HG03039 (cell line): ENCODE measurements around the gene EXD2.
"Not testable (repeated sequence)": the region's sequence is repeated elsewhere in the genome, so short reads cannot be mapped to it uniquely, and the experiment has no call there.

Source experiments
- ATAC-seq: cut with Tn5 transposase; IDR thresholded peaks from one replicate; pipeline ENCODE4 v1.9.1; 2021; ENCODE audit warnings: mild to moderate bottlenecking, moderate library complexity; ENCODE audit not compliant: unreplicated experiment

The EXD2 gene

DNA sequence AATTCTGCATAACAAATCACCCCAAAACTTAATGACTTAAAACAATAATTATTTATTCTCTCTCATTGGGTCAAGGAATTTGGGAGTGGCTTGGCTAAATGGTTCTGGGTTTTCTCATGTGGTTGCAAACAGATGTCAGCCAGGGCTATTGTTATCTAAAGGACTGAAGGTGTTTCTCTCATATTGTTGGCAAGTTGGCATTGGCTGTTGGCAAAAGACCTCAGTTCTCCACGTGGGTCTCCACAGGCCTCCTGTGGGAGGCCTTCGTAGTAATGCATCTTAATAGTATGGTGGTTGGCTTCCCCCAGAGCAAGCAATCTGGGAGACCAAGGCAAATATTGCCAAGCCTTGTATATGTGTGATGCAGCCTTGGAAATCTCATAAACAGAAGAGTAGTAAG lies 83.0 kb downstream of the EXD2 start:
- no peak for ATAC-seq

DNA sequence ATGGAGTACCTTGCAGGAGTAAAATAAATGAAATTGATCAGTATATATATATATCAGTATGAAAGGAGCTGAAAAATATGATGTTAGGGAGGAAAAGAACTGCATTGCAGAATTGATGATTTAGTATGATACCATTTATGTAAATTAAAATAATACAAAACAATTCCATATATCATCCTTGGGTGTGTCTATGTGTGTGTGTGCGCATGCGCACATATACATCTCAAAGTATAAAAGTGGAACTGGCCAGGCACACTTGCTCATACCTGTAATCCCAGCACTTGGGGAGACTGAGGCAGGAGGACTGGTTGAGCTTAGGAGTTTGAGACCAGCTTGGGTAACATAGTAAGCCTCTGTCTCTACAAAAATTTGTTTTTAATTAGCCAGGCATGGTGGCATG lies 84.0 kb downstream of the EXD2 start:
- no peak for ATAC-seq

DNA sequence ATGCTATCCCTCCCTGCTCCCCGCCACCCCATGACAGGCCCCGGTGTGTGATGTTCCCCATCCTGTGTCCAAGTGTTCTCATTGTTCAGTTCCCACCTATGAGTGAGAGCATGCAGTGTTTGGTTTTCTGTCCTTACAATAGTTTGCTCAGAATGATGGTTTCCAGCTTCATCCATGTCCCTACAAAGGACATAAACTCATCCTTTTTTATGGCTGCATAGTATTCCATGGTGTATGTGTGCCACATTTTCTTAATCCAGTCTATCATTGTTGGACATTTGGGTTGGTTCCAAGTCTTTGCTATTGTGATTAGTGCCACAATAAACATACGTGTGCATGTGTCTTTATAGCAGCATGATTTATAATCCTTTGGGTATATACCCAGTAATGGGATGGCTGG lies 86.1 kb downstream of the EXD2 start:
- not testable (repeated sequence) for ATAC-seq

DNA sequence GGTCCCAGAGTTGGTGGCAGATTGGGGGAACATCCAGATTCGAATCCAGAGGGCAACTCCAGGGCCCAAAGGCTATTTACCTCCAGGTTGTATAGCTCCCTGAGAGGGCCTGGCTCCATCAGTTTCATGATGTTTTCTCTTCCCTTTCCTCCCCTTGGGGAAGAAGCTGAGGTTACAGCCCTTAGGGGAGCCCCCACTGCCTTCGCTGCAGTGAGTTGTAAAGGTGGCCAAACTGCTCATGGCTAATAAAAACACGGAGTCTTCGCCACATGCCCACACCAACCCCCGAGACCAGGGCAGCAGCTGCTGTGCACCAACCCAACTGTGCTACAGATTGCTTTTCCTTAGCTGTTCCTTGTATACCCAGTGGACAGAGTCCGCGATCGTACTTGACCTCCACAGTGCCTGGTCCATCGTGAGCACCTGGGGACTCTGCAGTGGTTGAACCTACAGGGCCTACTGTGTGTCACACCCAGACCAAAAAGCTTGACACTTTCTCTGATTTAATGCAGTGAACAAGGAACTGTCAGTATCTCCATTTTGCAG lies 89.5 kb downstream of the EXD2 start:
- ATAC-seq = no peak

DNA sequence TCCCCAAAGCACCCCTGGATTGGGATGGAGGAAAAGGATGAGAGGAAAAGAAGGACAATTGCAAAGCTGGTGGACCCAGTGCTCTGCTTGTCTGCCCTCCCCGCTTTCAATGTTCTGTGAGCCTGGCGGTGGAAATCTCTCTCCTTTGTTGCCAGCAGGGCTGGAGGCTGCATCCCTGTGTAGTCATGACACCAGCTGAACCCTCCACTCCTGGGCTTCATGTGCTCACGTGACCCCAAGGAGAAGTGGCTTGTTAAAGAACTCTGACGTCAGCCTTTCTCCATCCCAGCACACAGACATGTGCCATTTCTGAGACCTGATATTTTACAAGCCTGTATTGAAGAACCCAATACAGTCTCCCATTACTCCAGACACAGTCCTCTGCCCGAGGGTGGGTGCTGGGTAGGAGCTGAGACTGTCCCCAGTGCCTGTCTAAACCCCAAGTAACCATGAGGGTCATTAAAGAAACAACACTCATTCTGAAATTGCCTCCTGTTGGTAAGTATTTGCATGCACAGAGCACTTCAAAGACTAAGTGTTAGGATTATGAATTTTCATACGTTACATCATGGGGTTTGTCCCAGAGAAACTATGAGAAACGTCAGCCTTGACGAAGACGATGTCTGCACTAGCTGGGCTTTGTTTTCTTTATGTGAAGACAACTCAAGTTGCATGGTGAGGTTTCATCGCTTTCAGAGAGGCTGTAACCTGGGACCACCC lies 90.3 kb downstream of the EXD2 start:
- ATAC-seq = no peak

DNA sequence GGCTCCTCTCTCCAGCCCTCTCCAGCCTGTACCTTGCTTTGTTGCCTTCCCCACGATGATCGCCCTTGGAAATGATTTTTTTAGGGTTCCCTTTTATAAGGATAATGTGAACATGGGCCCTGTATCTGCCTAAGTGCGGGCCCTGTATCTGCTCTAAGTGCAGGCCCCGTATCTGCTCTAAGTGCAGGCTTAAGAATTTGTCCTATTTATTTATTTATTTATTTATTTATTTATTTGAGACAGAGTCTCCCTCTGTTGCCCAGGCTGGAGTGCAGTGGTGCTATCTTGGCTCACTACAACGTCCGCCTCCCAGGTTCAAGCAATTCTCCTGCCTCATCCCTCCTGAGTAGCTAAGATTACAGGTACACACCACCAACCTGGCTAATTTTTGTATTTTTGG lies 91.2 kb downstream of the EXD2 start:
- no peak for ATAC-seq

DNA sequence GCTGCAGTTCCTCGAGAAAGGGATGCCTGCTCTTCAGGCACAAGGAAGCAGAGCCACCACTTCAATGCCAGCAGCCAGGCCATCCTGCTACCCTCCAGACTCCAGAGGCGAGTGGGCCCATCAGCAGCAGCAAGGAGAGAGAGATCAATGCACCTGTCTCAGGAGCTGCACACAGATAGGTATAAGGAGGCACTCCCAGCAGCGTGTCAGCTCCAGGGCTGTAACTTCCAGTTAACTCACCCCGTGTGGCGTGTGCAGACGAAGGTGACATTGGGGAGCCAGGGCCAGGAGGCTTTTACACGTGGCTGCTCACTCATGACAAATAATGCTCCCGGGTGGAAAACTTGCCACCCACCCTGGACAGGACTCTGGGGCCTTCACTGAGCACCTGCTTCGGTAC lies 92.9 kb downstream of the EXD2 start:
- ATAC-seq = no peak

DNA sequence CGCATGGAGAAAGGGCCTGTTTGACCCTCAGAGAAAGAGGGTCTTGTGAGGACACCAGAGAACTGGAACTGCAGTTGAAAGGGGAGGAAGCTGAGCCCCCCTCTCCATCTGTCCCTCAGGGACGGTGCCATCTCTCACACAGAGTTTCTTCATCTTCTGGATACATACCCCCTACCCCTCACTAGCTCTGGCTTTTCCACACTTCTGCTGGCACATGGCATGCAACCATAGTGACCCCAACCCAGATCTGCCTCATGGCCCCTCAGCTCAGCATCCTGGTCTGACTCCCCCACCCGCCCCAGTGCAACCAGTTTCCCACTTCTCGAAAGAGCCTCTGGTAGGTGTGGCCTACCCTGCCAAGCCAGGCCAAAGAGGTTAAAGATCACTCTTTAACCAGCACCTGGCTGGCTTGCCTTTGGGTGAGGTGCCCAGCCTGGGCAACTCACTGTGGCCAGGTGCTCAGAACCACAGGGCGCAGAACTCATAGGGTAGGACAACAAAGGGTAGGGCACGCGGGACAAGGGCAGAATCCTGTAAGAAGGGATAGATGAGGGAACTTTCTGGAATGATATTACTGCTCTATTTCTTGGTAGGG lies 94.5 kb downstream of the EXD2 start:
- no peak for ATAC-seq

DNA sequence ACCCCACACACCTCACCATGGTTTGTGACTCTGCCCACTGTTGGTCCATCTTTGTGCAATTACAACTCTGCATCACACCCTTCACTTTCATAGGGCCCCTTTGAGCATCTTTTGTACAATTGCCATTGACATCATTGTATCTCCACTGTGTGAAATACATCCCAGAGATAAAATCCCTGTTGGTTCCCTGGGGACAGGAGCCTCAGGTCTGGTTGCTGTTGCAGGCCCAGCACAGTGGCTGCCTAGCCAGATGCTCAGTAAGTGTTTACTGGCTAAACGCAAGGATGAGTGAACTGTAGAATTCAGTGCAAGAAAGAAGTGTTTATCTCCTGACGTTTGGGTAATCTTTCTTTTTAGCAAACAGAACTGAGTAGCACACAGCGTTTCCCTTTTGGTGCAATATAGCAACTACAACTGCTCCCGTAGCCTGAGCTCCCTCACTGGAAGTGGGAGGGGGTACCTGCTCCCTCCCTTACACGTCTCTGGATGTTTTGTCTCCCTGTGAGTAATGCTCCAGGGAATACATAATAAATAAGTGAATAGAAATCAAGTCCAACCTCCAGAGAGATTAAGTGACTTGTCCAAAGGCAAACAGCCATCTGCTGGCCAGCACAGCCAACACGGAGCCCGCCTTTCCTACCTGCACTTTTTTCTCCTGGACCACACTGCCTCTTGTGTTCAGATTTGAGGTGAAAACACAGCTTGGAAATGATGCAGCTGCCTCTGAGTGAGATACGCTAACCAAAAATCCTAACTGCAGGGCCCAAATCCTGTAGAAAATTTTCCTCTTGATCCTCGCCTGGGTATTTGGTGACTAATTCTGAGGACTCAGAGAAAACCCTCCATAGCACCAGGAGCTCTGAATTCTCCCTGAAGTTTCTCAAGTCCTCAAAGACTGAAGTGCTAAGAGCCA lies 96.1 kb downstream of the EXD2 start:
- no peak for ATAC-seq

DNA sequence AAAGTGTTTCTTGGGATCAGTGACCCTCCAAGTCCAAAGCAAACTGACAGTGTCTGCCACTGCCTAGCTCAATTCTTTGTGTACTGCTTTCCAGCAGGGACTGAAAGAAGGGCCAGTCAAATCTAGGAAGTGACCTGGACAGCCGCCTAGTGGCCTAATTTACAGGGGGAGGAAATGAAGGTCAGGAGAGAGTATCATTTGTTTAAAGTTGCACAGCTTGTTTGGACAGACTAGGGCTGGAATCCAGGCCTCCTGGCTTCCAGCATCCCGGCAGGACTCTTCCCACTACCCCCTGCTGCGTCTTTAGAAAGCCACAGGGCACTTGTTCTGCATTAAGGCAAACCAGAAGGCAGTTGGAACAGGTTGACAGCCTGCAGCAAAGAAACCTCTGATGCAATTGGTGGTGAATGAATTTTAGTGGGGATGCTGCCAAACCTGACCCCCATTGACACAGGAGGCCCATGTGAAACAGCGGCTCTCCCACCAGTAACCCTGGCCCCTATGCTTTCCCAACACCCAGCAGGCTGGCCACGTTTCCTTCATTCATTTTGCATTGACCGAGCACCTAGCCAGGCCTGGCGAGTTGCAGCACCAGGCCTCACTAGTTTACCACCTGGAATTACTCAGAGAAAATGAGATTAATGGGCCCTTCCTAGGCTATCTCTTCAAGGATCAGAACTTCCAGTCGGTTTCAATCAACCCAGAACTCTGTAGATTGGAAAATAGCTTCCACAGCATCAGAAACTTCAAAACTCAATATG lies 96.9 kb downstream of the EXD2 start:
- no peak for ATAC-seq

DNA sequence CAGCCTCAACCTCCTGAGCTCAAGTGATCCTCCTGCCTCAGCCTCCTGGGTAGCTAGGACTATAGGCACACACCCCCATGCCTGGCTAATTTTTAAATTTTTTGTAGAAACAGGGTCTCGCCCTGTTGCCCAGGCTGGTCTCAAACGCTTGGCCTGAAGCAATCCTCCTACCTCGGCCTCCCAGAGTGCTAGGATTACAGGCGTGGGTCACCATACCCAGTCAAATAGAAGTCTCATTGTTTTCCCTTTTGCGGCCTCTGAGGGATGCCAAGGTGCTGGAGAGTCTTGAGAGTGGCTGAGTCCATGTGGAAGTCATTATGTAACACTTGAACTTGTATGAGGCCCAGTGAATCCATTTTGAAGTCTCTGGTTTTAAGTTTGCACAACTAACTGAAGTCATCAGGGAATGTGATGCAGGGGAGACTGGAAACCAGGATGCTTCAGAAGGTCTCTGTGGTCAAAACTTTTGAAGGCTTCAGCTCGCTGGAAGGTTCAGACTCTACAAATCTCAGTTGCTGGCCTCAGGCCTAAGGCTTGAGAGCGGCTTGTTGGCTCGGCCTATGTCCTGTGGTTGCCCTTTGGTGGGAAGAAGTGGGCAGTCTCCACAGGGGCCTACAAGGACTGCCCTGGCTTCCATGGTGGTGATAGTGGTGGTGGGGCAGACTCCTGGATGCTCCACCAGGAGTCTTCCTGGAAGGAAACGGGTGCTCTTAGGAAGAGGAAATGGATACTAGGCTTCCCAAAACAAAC lies 97.8 kb downstream of the EXD2 start:
- ATAC-seq = no peak

DNA sequence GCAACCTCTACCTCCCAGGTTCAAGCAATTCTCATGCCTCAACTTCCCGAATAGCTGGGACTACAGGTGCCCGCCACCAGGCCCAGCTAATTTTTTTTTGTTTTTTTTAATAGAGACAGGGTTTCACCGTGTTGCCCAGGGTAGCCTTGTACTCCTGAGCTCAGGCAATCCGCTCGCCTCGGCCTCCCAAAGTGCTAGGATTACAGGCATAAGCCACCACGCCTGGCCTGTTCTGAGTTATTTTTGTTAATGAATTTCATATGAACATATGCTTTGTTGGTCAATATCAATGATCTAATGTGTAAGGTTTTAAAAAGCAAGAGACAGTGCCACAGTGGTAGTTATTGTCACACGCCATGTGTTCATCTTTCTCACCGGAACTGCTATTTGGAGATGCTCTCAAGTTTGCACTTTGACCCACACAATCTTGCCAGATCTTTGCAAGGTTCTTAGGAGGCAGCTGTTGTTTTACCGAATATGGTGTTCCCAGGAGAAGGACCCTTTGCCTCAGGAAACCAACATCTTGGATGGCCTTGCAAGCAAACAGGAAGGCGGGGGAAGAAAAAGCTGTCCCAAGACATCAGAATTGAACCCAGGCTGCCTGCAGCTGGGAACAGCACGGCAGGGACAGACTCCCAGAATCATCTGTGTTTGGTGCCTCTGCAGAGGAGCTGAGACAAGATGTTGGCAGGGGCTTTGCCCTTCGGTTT lies 98.7 kb downstream of the EXD2 start:
- ATAC-seq = no peak

DNA sequence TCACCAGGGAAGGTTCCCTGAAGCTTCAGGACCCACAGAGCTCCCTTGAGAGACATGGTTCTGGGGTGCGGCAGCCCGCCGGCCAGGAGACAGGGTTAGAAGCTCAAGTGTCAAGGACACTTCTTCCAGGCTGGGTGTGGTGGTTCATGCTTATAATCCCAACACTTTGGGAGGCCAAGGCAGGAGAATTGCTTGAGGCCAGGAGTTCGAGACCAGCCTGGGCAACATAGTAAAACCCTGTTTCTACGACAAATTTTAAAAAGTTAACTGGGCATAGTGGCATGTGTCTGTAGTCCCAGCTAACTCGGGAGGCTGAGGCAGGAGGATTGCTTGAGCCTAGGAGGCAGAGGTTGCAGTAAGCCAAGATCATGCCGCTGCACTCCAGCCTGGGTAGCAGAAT lies 99.6 kb downstream of the EXD2 start:
- not testable (repeated sequence) for ATAC-seq

DNA sequence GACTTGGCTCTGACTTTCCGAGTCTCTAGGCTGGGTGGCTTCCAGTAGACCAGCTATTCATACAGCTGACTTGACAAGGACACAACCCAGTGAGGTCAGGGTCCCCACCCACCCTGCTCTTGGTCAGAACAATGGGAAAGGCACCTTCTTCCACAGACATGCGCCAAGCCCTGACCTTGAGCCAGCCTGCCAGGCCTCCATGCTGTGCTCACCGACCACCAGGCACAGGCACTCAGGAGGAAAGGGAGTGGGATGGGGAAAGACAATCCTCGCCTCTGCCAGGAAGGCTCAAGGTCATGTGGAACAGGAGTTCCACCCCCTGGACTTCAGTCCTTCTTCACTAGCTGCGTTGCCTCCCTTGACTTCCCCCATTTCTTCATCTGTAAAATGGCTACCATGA lies 100.1 kb downstream of the EXD2 start:
- no peak for ATAC-seq

DNA sequence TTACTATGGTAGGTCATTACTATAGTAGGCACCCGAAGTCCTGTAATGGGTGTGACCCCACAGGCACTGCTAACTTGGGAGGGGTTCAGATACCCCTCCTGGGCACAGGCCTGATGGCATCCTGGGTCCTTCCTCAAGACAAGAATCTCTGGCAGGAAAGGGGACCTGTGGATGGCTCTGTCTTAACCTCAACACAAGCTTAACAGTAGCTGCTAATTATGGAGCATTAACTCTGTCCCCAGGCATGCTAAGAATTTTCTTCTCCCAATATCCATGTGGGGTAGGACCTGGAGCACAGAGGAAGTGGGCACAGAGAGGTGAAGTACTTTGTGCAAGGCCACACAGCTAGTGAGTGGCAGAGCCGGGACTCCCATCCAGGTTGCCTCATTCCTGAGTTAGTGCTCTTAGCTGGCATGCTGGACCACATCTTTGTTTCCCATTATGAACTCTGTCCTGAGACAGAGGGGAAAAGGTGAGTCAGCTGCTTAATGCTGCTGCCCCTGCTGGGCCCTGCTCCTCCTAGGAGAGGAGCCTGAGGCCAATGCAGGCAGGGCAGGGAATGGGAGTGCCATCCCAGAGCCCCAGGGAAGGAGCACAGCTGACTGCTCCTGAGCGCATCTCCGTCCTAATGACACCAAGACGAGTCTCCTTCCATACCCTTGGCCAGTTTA lies 100.7 kb downstream of the EXD2 start:
- no peak for ATAC-seq
